GM18520 (cell line): ENCODE measurements around the gene EVC.

Experiments used
- ATAC-seq: cut with Tn5 transposase; IDR thresholded peaks from one replicate; pipeline ENCODE4 v1.9.1; 2021; ENCODE audit not compliant: unreplicated experiment

Gene EVC

GRCh38 chr4:5753766-5754528 lies 42.9 kb downstream of the EVC start:
- ATAC-seq: no peak

GRCh38 chr4:5754529-5754881 lies 43.5 kb downstream of the EVC start:
- no peak for ATAC-seq

- no peak for ATAC-seq
Observed at GRCh38 chr4:5755161-5755560, 44.2 kb downstream of the EVC start.

GRCh38 chr4:5755679-5756078 lies 44.7 kb downstream of the EVC start:
- ATAC-seq: no peak

- no peak for ATAC-seq
Observed at GRCh38 chr4:5756271-5756670, 45.3 kb downstream of the EVC start.

- ATAC-seq: no peak
Observed at GRCh38 chr4:5757091-5757490, 46.1 kb downstream of the EVC start.

GRCh38 chr4:5757536-5757935 lies 46.5 kb downstream of the EVC start:
- ATAC-seq: no peak

- no peak for ATAC-seq
Observed at GRCh38 chr4:5757954-5758353, 47.0 kb downstream of the EVC start.

- ATAC-seq: no peak
Observed at GRCh38 chr4:5758741-5759140, 47.7 kb downstream of the EVC start.

- ATAC-seq: no peak
Observed at GRCh38 chr4:5759236-5760075, 48.5 kb downstream of the EVC start.

- no peak for ATAC-seq
Observed at GRCh38 chr4:5760246-5760645, 49.2 kb downstream of the EVC start.

GRCh38 chr4:5760936-5761480 lies 50.0 kb downstream of the EVC start:
- no peak for ATAC-seq

- no peak for ATAC-seq
Observed at GRCh38 chr4:5770051-5770450, 59.0 kb downstream of the EVC start.

GRCh38 chr4:5772528-5773270 lies 61.7 kb downstream of the EVC start:
- no peak for ATAC-seq

- ATAC-seq: no peak
Observed at GRCh38 chr4:5773271-5773555, 62.2 kb downstream of the EVC start.

GRCh38 chr4:5774416-5775036 lies 63.5 kb downstream of the EVC start:
- no peak for ATAC-seq

GRCh38 chr4:5776510-5776909 lies 65.5 kb downstream of the EVC start:
- ATAC-seq: no peak

GRCh38 chr4:5780831-5781480 lies 70.0 kb downstream of the EVC start:
- ATAC-seq: no peak

- no peak for ATAC-seq
Observed at GRCh38 chr4:5781691-5782090, 70.7 kb downstream of the EVC start.

GRCh38 chr4:5782829-5783476 lies 72.0 kb downstream of the EVC start:
- ATAC-seq: no peak
